ENCODE results near the gene RPS21. TPM values are rescaled to one million over a fixed set of nuclear protein-coding genes. Genes with fewer than 3 reads are reported as not detected.

Gene RPS21
- total and polyA plus RNA-seq, 4 donors, result 222 to 4,827 (median 2,651) TPM

GRCh38 chr20:62401331-62401779 is 14.5 kb downstream of the RPS21 start:
- H3K36me3 ChIP-seq (ENCODE audit: control insufficient read depth in 4 of 4, insufficient read depth in 4 of 4, low read length in 4 of 4), result peaks cover 0 to 16% (median 8%) of the 10 kb centered on the region in 4 donors
- no peak overlapping the region for H3K9ac ChIP-seq (ENCODE audit: insufficient read depth in 1 of 2, low read length in 2 of 2)
- no peak overlapping the region for H3K4me3 ChIP-seq
- TF ChIP-seq, protein P1, sequence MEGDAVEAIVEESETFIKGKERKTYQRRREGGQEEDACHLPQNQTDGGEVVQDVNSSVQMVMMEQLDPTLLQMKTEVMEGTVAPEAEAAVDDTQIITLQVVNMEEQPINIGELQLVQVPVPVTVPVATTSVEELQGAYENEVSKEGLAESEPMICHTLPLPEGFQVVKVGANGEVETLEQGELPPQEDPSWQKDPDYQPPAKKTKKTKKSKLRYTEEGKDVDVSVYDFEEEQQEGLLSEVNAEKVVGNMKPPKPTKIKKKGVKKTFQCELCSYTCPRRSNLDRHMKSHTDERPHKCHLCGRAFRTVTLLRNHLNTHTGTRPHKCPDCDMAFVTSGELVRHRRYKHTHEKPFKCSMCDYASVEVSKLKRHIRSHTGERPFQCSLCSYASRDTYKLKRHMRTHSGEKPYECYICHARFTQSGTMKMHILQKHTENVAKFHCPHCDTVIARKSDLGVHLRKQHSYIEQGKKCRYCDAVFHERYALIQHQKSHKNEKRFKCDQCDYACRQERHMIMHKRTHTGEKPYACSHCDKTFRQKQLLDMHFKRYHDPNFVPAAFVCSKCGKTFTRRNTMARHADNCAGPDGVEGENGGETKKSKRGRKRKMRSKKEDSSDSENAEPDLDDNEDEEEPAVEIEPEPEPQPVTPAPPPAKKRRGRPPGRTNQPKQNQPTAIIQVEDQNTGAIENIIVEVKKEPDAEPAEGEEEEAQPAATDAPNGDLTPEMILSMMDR (IDR thresholded peaks at IDR 0.05; ENCODE audit: control extremely low read depth, extremely low read depth), result no peak
- H3K9me3 ChIP-seq (ENCODE audit: control insufficient read depth in 4 of 4, insufficient read depth in 3 of 4, low read length in 3 of 4), result no peaks in the 10 kb centered on the region
- ATAC-seq (ENCODE audit: insufficient read depth, low FRiP score) (no peak), DNase-seq (no peak)
- no peak overlapping the region for H3K27ac ChIP-seq (ENCODE audit: low read depth in 1 of 2, low read length in 1 of 2)
- 85% methylated on average over 21 of the region's 21 CpGs for WGBS, 2 donors
- peaks cover 0 to 22% (median 4%) of the 10 kb centered on the region in 5 donors for H3K4me1 ChIP-seq (ENCODE audit: control insufficient read depth in 5 of 5, insufficient read depth in 5 of 5, low read length in 5 of 5)
- H3K27me3 ChIP-seq (ENCODE audit: control insufficient read depth in 3 of 3, insufficient read depth in 3 of 3, low read length in 2 of 3), result no peaks in the 10 kb centered on the region

DNA sequence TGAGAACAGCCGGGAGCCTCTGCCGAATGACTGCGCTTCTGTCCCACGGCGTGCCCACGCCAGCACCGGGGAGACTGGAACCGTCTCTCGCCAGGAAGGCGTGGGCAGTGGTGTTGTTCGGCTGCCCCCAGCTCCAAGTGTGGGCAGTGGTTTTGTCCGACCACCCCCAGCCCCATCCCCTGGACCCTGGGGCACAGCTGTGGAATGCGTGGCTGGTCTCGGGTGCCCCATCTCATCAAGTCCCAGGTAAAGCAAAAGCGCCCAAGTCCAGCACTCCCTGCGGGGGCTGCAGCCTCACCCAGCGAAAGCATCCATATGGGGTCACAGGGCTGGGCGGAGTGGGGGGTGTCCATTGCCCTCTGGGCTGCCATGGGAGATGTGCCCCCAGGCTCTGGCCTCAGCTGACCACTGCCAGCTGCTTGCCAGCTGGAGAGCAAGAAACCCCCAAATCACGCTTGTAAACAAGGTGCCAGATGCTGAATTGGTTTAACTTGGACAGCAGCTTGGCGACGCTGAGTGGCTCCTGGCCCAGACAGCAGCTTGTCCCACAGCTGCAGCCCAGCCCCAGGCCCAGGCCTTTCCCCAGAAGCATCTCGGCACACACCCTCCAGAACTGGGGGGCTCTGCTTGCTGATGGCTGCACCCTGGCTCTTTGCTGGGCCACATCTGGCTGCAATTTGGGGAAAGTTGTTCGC is 15.7 kb downstream of the RPS21 start:
- peaks cover 0 to 29% (median 4%) of the 10 kb centered on the region in 5 donors for H3K4me1 ChIP-seq (ENCODE audit: control insufficient read depth in 5 of 5, insufficient read depth in 5 of 5, low read length in 5 of 5)
- TF ChIP-seq, protein P1 (IDR thresholded peaks at IDR 0.05; ENCODE audit: control extremely low read depth, extremely low read depth), result no peak
- H3K27me3 ChIP-seq (ENCODE audit: control insufficient read depth in 3 of 3, insufficient read depth in 3 of 3, low read length in 2 of 3), result no peaks in the 10 kb centered on the region
- H3K27ac ChIP-seq (ENCODE audit: low read depth in 1 of 2, low read length in 1 of 2), result no peak overlapping the region
- peaks cover 0 to 10% (median 7%) of the 10 kb centered on the region in 4 donors for H3K36me3 ChIP-seq (ENCODE audit: control insufficient read depth in 4 of 4, insufficient read depth in 4 of 4, low read length in 4 of 4)
- no peak for ATAC-seq (ENCODE audit: insufficient read depth, low FRiP score)
- 92% methylated on average over 23 of the region's 23 CpGs for WGBS, 2 donors
- H3K4me3 ChIP-seq, result no peak overlapping the region
- no peak overlapping the region for H3K9ac ChIP-seq (ENCODE audit: insufficient read depth in 1 of 2, low read length in 2 of 2)
- DNase-seq, result no peak
- H3K9me3 ChIP-seq (ENCODE audit: control insufficient read depth in 4 of 4, insufficient read depth in 3 of 4, low read length in 3 of 4), result no peaks in the 10 kb centered on the region

DNA sequence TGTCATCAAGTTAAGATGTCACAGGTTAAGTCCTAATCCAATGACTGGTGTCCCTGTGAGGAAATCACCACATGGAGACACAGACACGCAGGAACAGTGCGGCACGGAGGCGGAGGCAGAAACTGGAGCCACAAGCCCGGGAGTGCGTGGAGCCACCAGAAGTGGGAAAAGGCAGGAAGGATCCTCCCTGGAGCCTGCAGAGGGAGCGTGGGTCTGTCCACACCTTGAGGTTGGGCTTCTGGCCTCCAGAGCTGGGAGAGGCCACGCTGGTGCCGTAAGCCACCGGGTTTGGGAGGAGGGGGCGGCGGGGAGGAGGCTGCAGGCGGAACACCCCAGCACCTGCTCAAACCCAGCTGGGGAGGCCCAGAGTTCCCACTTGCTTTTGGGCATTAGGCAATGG is 16.4 kb downstream of the RPS21 start:
- DNase-seq (no peak), ATAC-seq (ENCODE audit: insufficient read depth, low FRiP score) (no peak)
- Histone ChIP-seq H3K4me1 (ENCODE audit: control insufficient read depth in 5 of 5, insufficient read depth in 5 of 5, low read length in 5 of 5) (peaks cover 0 to 31% (median 4%) of the 10 kb centered on the region in 5 donors), H3K27me3 (ENCODE audit: control insufficient read depth in 3 of 3, insufficient read depth in 3 of 3, low read length in 2 of 3) (no peaks in the 10 kb centered on the region), H3K9me3 (ENCODE audit: control insufficient read depth in 4 of 4, insufficient read depth in 3 of 4, low read length in 3 of 4) (no peaks in the 10 kb centered on the region), H3K27ac (ENCODE audit: low read depth in 1 of 2, low read length in 1 of 2) (no peak overlapping the region), H3K9ac (ENCODE audit: insufficient read depth in 1 of 2, low read length in 2 of 2) (no peak overlapping the region), H3K4me3 (no peak overlapping the region), H3K36me3 (ENCODE audit: control insufficient read depth in 4 of 4, insufficient read depth in 4 of 4, low read length in 4 of 4) (peaks cover 0 to 9% (median 4%) of the 10 kb centered on the region in 4 donors)
- 86 to 92% methylated on average over 13 of the region's 13 CpGs for WGBS, 2 donors
- TF ChIP-seq, protein P1 (IDR thresholded peaks at IDR 0.05; ENCODE audit: control extremely low read depth, extremely low read depth), result no peak
